ENCODE measurements around the gene CIB4.
A peak's percentile ranks its signal among the peaks of the same experiment; 100 is the strongest.

The CIB4 gene

GRCh38 chr2:26685341-26685740 is 44.2 kb upstream of the CIB4 start:
- Histone ChIP-seq H3K9me3 (ENCODE audit: control insufficient read depth, low read length) (no peaks in the 10 kb centered on the region), H3K4me3 (ENCODE audit: insufficient read depth in 1 of 2, low read depth in 1 of 2, low read length in 2 of 2) (no peak overlapping the region), H2AK5ac (ENCODE audit: low read length, severe bottlenecking) (no peak overlapping the region), H4K8ac (ENCODE audit: low read length) (no peak overlapping the region), H3K4me2 (ENCODE audit: low read length, poor library complexity, severe bottlenecking) (no peak overlapping the region), H4K91ac (ENCODE audit: low read length) (no peak overlapping the region), H2BK120ac (ENCODE audit: low read depth, low read length) (no peak overlapping the region), H3K23ac (ENCODE audit: low read length in 2 of 2) (no peak overlapping the region), H3K9ac (ENCODE audit: low read length) (no peak overlapping the region), H3K4me1 (ENCODE audit: control insufficient read depth, insufficient read depth, low read depth, low read length) (no peaks in the 10 kb centered on the region), H3K4ac (ENCODE audit: low read depth in 1 of 2, low read length in 2 of 2) (no peak overlapping the region), H2BK12ac (ENCODE audit: low read length in 2 of 2) (no peak overlapping the region), H3K36me3 (ENCODE audit: control insufficient read depth in 1 of 2, insufficient read depth in 2 of 2, low read depth in 1 of 2, low read length in 2 of 2) (no peaks in the 10 kb centered on the region), H2BK5ac (ENCODE audit: low read depth, low read length, poor library complexity, severe bottlenecking) (no peak overlapping the region), H3K18ac (ENCODE audit: low read depth in 1 of 2, low read length in 2 of 2) (no peak overlapping the region), H3K14ac (ENCODE audit: low read length in 2 of 2) (no peak overlapping the region), H3K27me3 (ENCODE audit: control insufficient read depth in 1 of 2, insufficient read depth in 1 of 2, low read length in 2 of 2) (peaks cover 91% of the 10 kb centered on the region in 2 experiments), H3K27ac (ENCODE audit: low read length, poor library complexity, severe bottlenecking) (no peak overlapping the region), H3K79me1 (replicated peaks; ENCODE audit: low read length, poor library complexity, severe bottlenecking) (no peaks in the 10 kb centered on the region), H2BK15ac (ENCODE audit: low read depth, poor library complexity, severe bottlenecking) (no peak overlapping the region), H2AFZ (ENCODE audit: low read depth, low read length) (no peak overlapping the region)
- DNase-seq, result no peak
- WGBS, result 84% methylated on average over 5 of the region's 5 CpGs

GRCh38 chr2:26683583-26683982 is 42.4 kb upstream of the CIB4 start:
- 81% methylated on average over 6 of the region's 6 CpGs for WGBS
- Histone ChIP-seq H3K4me2 (ENCODE audit: low read length, poor library complexity, severe bottlenecking) (no peak overlapping the region), H2BK12ac (ENCODE audit: low read length in 2 of 2) (no peak overlapping the region), H3K14ac (ENCODE audit: low read length in 2 of 2) (no peak overlapping the region), H2AFZ (ENCODE audit: low read depth, low read length) (no peak overlapping the region), H3K9ac (ENCODE audit: low read length) (no peak overlapping the region), H3K4me1 (ENCODE audit: control insufficient read depth, insufficient read depth, low read depth, low read length) (no peaks in the 10 kb centered on the region), H2BK120ac (ENCODE audit: low read depth, low read length) (no peak overlapping the region), H2BK15ac (ENCODE audit: low read depth, poor library complexity, severe bottlenecking) (no peak overlapping the region), H3K4ac (ENCODE audit: low read depth in 1 of 2, low read length in 2 of 2) (no peak overlapping the region), H4K91ac (ENCODE audit: low read length) (no peak overlapping the region), H3K18ac (ENCODE audit: low read depth in 1 of 2, low read length in 2 of 2) (no peak overlapping the region), H4K8ac (ENCODE audit: low read length) (no peak overlapping the region), H3K9me3 (ENCODE audit: control insufficient read depth, low read length) (no peaks in the 10 kb centered on the region), H3K36me3 (ENCODE audit: control insufficient read depth in 1 of 2, insufficient read depth in 2 of 2, low read depth in 1 of 2, low read length in 2 of 2) (no peaks in the 10 kb centered on the region), H3K23ac (ENCODE audit: low read length in 2 of 2) (no peak overlapping the region), H3K79me1 (replicated peaks; ENCODE audit: low read length, poor library complexity, severe bottlenecking) (no peaks in the 10 kb centered on the region), H2BK5ac (ENCODE audit: low read depth, low read length, poor library complexity, severe bottlenecking) (no peak overlapping the region), H3K27ac (ENCODE audit: low read length, poor library complexity, severe bottlenecking) (no peak overlapping the region), H2AK5ac (ENCODE audit: low read length, severe bottlenecking) (no peak overlapping the region), H3K4me3 (ENCODE audit: insufficient read depth in 1 of 2, low read depth in 1 of 2, low read length in 2 of 2) (no peak overlapping the region), H3K27me3 (ENCODE audit: control insufficient read depth in 1 of 2, insufficient read depth in 1 of 2, low read length in 2 of 2) (peaks cover 85 to 86% of the 10 kb centered on the region in 2 experiments)
- no peak for DNase-seq

- WGBS, result 58% methylated on average over 8 of the region's 8 CpGs
- no peak overlapping the region for H3K4me3 ChIP-seq (ENCODE audit: insufficient read depth in 1 of 2, low read depth in 1 of 2, low read length in 2 of 2)
Observed at GRCh38 chr2:26682155-26682554, 41.0 kb upstream of the CIB4 start.

GRCh38 chr2:26681656-26682055 is 40.5 kb upstream of the CIB4 start:
- Histone ChIP-seq H3K79me1 (replicated peaks; ENCODE audit: low read length, poor library complexity, severe bottlenecking) (no peaks in the 10 kb centered on the region), H3K14ac (ENCODE audit: low read length in 2 of 2) (no peak overlapping the region), H3K4me2 (ENCODE audit: low read length, poor library complexity, severe bottlenecking) (no peak overlapping the region), H3K9ac (ENCODE audit: low read length) (no peak overlapping the region), H3K4me3 (ENCODE audit: insufficient read depth in 1 of 2, low read depth in 1 of 2, low read length in 2 of 2) (no peak overlapping the region), H2BK120ac (ENCODE audit: low read depth, low read length) (no peak overlapping the region), H3K9me3 (ENCODE audit: control insufficient read depth, low read length) (no peaks in the 10 kb centered on the region), H3K4me1 (ENCODE audit: control insufficient read depth, insufficient read depth, low read depth, low read length) (no peaks in the 10 kb centered on the region), H2BK5ac (ENCODE audit: low read depth, low read length, poor library complexity, severe bottlenecking) (no peak overlapping the region), H3K27me3 (ENCODE audit: control insufficient read depth in 1 of 2, insufficient read depth in 1 of 2, low read length in 2 of 2) (peaks cover 67 to 79% of the 10 kb centered on the region in 2 experiments), H4K91ac (ENCODE audit: low read length) (no peak overlapping the region), H3K36me3 (ENCODE audit: control insufficient read depth in 1 of 2, insufficient read depth in 2 of 2, low read depth in 1 of 2, low read length in 2 of 2) (no peaks in the 10 kb centered on the region), H2AK5ac (ENCODE audit: low read length, severe bottlenecking) (no peak overlapping the region), H3K27ac (ENCODE audit: low read length, poor library complexity, severe bottlenecking) (no peak overlapping the region), H3K18ac (ENCODE audit: low read depth in 1 of 2, low read length in 2 of 2) (no peak overlapping the region), H3K23ac (ENCODE audit: low read length in 2 of 2) (no peak overlapping the region), H4K8ac (ENCODE audit: low read length) (no peak overlapping the region), H3K4ac (ENCODE audit: low read depth in 1 of 2, low read length in 2 of 2) (no peak overlapping the region), H2AFZ (ENCODE audit: low read depth, low read length) (no peak overlapping the region), H2BK12ac (ENCODE audit: low read length in 2 of 2) (no peak overlapping the region), H2BK15ac (ENCODE audit: low read depth, poor library complexity, severe bottlenecking) (no peak overlapping the region)
- no peak for DNase-seq
- 77% methylated on average over 3 of the region's 3 CpGs for WGBS

More at GRCh38 chr2:26682155-26682554, 41.0 kb upstream of the CIB4 start:
- Histone ChIP-seq H3K79me1 (replicated peaks; ENCODE audit: low read length, poor library complexity, severe bottlenecking) (no peaks in the 10 kb centered on the region), H3K4me2 (ENCODE audit: low read length, poor library complexity, severe bottlenecking) (no peak overlapping the region), H3K18ac (ENCODE audit: low read depth in 1 of 2, low read length in 2 of 2) (no peak overlapping the region), H3K9me3 (ENCODE audit: control insufficient read depth, low read length) (no peaks in the 10 kb centered on the region), H4K8ac (ENCODE audit: low read length) (no peak overlapping the region), H3K14ac (ENCODE audit: low read length in 2 of 2) (no peak overlapping the region), H3K27me3 (ENCODE audit: control insufficient read depth in 1 of 2, insufficient read depth in 1 of 2, low read length in 2 of 2) (peaks cover 72 to 84% of the 10 kb centered on the region in 2 experiments), H2BK12ac (ENCODE audit: low read length in 2 of 2) (no peak overlapping the region), H2AFZ (ENCODE audit: low read depth, low read length) (no peak overlapping the region), H3K4ac (ENCODE audit: low read depth in 1 of 2, low read length in 2 of 2) (no peak overlapping the region), H2BK15ac (ENCODE audit: low read depth, poor library complexity, severe bottlenecking) (no peak overlapping the region), H2AK5ac (ENCODE audit: low read length, severe bottlenecking) (no peak overlapping the region), H3K9ac (ENCODE audit: low read length) (no peak overlapping the region), H3K36me3 (ENCODE audit: control insufficient read depth in 1 of 2, insufficient read depth in 2 of 2, low read depth in 1 of 2, low read length in 2 of 2) (no peaks in the 10 kb centered on the region), H4K91ac (ENCODE audit: low read length) (no peak overlapping the region), H3K27ac (ENCODE audit: low read length, poor library complexity, severe bottlenecking) (no peak overlapping the region), H2BK120ac (ENCODE audit: low read depth, low read length) (no peak overlapping the region), H2BK5ac (ENCODE audit: low read depth, low read length, poor library complexity, severe bottlenecking) (no peak overlapping the region), H3K4me1 (ENCODE audit: control insufficient read depth, insufficient read depth, low read depth, low read length) (no peaks in the 10 kb centered on the region), H3K23ac (ENCODE audit: low read length in 2 of 2) (no peak overlapping the region)
- DNase-seq, result peak; percentile 32
